ENCODE results near the gene NPIPA1.
"Not testable (repeated sequence)": the region's sequence is repeated elsewhere in the genome, so short reads cannot be mapped to it uniquely, and the experiment has no call there.

- not testable (repeated sequence) for TF ChIP-seq E2F5 (CRISPR knock-in tag; conservative IDR thresholded peaks at IDR 0.05); CTCF (CRISPR knock-in tag; IDR thresholded peaks at IDR 0.05); SRSF9 (IDR thresholded peaks at IDR 0.05; ENCODE audit: borderline replicate concordance, insufficient read depth, low read depth, low read length, poor library complexity, severe bottlenecking); ZNF34 (CRISPR knock-in tag; IDR thresholded peaks at IDR 0.05; ENCODE audit: borderline replicate concordance); SP5 (CRISPR knock-in tag; IDR thresholded peaks at IDR 0.05; ENCODE audit: borderline replicate concordance, low read depth); YY1 (IDR thresholded peaks at IDR 0.05; ENCODE audit: insufficient read depth, insufficient replicate concordance, low read depth, low read length); PHF5A (CRISPR knock-in tag; IDR thresholded peaks at IDR 0.05; ENCODE audit: low read depth, unreplicated experiment); HNF4G (IDR thresholded peaks at IDR 0.05; ENCODE audit: borderline replicate concordance, low read depth, low read length); HNF4G (CRISPR knock-in tag; IDR thresholded peaks at IDR 0.05; ENCODE audit: borderline replicate concordance, low read depth); HCFC1 (IDR thresholded peaks at IDR 0.05; ENCODE audit: low read depth, low read length)
- TF ChIP-seq, protein P1, sequence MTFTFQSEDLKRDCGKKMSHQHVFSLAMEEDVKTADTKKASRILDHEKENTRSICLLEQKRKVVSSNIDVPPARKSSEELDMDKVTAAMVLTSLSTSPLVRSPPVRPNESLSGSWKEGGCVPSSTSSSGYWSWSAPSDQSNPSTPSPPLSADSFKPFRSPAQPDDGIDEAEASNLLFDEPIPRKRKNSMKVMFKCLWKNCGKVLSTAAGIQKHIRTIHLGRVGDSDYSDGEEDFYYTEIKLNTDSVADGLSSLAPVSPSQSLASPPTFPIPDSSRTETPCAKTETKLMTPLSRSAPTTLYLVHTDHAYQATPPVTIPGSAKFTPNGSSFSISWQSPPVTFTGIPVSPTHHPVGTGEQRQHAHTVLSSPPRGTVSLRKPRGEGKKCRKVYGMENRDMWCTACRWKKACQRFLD (CRISPR knock-in tag; IDR thresholded peaks at IDR 0.05; ENCODE audit: borderline replicate concordance), result not testable (repeated sequence)
- TF ChIP-seq, protein P2, sequence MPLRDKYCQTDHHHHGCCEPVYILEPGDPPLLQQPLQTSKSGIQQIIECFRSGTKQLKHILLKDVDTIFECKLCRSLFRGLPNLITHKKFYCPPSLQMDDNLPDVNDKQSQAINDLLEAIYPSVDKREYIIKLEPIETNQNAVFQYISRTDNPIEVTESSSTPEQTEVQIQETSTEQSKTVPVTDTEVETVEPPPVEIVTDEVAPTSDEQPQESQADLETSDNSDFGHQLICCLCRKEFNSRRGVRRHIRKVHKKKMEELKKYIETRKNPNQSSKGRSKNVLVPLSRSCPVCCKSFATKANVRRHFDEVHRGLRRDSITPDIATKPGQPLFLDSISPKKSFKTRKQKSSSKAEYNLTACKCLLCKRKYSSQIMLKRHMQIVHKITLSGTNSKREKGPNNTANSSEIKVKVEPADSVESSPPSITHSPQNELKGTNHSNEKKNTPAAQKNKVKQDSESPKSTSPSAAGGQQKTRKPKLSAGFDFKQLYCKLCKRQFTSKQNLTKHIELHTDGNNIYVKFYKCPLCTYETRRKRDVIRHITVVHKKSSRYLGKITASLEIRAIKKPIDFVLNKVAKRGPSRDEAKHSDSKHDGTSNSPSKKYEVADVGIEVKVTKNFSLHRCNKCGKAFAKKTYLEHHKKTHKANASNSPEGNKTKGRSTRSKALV (CRISPR knock-in tag; IDR thresholded peaks at IDR 0.05), result not testable (repeated sequence)
- TF ChIP-seq, protein P3, sequence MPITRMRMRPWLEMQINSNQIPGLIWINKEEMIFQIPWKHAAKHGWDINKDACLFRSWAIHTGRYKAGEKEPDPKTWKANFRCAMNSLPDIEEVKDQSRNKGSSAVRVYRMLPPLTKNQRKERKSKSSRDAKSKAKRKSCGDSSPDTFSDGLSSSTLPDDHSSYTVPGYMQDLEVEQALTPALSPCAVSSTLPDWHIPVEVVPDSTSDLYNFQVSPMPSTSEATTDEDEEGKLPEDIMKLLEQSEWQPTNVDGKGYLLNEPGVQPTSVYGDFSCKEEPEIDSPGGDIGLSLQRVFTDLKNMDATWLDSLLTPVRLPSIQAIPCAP (CRISPR knock-in tag; IDR thresholded peaks at IDR 0.05; ENCODE audit: low read depth), result not testable (repeated sequence)
- TF ChIP-seq, protein P4, sequence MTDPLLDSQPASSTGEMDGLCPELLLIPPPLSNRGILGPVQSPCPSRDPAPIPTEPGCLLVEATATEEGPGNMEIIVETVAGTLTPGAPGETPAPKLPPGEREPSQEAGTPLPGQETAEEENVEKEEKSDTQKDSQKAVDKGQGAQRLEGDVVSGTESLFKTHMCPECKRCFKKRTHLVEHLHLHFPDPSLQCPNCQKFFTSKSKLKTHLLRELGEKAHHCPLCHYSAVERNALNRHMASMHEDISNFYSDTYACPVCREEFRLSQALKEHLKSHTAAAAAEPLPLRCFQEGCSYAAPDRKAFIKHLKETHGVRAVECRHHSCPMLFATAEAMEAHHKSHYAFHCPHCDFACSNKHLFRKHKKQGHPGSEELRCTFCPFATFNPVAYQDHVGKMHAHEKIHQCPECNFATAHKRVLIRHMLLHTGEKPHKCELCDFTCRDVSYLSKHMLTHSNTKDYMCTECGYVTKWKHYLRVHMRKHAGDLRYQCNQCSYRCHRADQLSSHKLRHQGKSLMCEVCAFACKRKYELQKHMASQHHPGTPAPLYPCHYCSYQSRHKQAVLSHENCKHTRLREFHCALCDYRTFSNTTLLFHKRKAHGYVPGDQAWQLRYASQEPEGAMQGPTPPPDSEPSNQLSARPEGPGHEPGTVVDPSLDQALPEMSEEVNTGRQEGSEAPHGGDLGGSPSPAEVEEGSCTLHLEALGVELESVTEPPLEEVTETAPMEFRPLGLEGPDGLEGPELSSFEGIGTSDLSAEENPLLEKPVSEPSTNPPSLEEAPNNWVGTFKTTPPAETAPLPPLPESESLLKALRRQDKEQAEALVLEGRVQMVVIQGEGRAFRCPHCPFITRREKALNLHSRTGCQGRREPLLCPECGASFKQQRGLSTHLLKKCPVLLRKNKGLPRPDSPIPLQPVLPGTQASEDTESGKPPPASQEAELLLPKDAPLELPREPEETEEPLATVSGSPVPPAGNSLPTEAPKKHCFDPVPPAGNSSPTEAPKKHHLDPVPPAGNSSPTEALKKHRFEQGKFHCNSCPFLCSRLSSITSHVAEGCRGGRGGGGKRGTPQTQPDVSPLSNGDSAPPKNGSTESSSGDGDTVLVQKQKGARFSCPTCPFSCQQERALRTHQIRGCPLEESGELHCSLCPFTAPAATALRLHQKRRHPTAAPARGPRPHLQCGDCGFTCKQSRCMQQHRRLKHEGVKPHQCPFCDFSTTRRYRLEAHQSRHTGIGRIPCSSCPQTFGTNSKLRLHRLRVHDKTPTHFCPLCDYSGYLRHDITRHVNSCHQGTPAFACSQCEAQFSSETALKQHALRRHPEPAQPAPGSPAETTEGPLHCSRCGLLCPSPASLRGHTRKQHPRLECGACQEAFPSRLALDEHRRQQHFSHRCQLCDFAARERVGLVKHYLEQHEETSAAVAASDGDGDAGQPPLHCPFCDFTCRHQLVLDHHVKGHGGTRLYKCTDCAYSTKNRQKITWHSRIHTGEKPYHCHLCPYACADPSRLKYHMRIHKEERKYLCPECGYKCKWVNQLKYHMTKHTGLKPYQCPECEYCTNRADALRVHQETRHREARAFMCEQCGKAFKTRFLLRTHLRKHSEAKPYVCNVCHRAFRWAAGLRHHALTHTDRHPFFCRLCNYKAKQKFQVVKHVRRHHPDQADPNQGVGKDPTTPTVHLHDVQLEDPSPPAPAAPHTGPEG (CRISPR knock-in tag; IDR thresholded peaks at IDR 0.05), result not testable (repeated sequence)
Observed at GRCh38 chr16:14895382-14895781, 41.9 kb upstream of the NPIPA1 start.
